Kidney tubule cell (primary cell): ENCODE measurements around the gene OMG.
"Not testable (repeated sequence)": the region's sequence is repeated elsewhere in the genome, so short reads cannot be mapped to it uniquely, and the experiment has no call there.

Experiments used
- DNase-seq: peaks from one replicate; pipeline ENCODE4 v3.0.0-alpha.2; 2018; ENCODE audit warnings: low spot score

The OMG gene

GRCh38 chr17:31262923-31263322 lies 34.1 kb downstream of the OMG start:
- not testable (repeated sequence) for DNase-seq

GRCh38 chr17:31261601-31262000 lies 35.4 kb downstream of the OMG start:
- DNase-seq: no peak

- no peak for DNase-seq
Measured at GRCh38 chr17:31260151-31260550, 36.9 kb downstream of the OMG start.

GRCh38 chr17:31256936-31257335 lies 40.1 kb downstream of the OMG start:
- DNase-seq: no peak

- no peak for DNase-seq
Measured at GRCh38 chr17:31254654-31255053, 42.4 kb downstream of the OMG start.

GRCh38 chr17:31252741-31253140 lies 44.3 kb downstream of the OMG start:
- no peak for DNase-seq

- DNase-seq: no peak
Measured at GRCh38 chr17:31251970-31252328, 45.1 kb downstream of the OMG start.

- no peak for DNase-seq
Measured at GRCh38 chr17:31251105-31251969, 45.7 kb downstream of the OMG start.

- no peak for DNase-seq
Measured at GRCh38 chr17:31250229-31250628, 46.8 kb downstream of the OMG start.

GRCh38 chr17:31249835-31250141 lies 47.3 kb downstream of the OMG start:
- DNase-seq: no peak

GRCh38 chr17:31248986-31249834 lies 47.8 kb downstream of the OMG start:
- peak; percentile 82 for DNase-seq
